Activated T-helper 9 cell treated with anti-CD3 and anti-CD28 coated beads, Interleukin-2, amount 50 U/mL, for 16 hours (primary cell): ENCODE data around the gene IQGAP1.

Experiments used
- DNase-seq: peaks from one replicate; pipeline ENCODE4 v3.0.0-alpha.2; 2020; ENCODE audit warnings: low read depth

The IQGAP1 gene

DNA sequence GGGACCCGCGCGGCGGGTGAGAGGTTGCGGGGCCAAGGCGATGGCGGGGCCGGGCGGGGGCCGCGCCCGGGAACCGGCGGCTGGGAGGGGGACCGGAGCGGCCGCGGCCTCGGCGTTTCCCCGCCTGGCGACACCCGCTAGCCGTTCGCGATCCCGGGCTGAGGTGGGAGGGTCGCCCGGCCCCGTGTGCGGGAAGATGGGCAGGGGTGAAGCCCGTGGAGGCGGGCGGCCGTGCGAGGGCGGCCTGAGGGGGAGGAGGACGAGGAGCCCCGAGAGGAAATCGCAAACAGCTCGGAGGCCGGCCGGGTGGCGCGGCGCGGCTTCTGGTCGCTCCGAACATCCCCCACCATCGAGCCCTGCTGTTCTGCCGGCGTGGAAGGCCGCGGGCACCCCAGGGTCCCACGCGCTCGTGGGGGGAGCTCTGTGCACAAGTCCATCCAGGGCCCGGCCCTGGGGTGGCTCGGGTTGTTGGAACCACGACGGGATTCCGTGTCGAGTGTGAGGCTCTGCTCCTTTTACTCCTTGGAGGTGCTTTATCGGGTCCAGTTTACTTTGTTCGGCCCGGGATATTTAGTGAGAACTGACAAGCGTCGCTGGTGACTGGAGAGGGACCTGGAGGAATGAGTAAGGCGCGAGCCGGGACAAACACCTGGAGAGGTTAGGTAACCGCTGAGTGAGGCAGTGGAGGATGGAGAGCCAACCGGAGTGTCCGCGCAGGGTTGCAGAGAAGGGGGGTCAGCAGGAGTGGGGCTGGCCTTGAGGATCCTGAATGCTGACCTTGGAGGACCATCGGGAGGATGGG is 142.4 kb downstream of the IQGAP1 start:
- DNase-seq, result peak; percentile 35

DNA sequence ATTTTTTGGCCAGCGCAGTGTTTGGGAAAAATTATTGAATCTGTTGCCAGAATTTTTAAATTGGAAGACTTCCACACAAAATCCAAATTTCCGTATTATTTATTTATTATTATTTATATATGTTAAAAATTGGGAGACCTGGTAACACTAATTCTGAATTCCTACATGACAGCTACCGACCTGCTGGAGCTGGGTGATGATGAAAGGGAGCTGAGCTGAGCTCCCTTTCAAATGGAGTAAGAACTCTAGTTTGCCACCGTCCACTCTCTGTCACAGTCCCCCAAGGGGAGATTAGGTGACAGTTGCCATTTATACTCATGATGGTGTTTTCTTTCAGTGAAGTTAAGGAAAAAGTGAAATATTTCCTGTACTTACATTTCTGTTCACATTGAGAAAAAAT is 143.1 kb downstream of the IQGAP1 start:
- DNase-seq, result no peak

DNA sequence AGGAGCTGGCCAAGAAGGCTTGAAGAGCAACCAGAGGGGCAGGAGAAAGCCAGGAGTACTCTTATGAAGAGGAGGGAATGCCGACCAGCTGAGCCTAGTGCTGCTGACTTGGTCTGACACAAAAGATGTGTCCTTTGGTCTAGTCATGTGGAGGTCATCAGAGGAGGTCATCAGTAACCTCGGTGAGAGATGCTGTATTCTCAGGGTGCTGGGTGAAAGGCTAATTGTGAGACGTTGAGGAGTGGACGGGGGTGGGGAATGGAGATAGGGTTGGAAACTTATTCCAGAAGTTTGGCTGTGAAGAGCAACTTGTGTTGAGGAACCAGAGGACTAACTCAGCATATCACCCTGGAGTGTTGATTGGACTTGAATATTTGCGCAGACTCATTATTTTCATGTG is 147.2 kb downstream of the IQGAP1 start:
- no peak for DNase-seq

DNA sequence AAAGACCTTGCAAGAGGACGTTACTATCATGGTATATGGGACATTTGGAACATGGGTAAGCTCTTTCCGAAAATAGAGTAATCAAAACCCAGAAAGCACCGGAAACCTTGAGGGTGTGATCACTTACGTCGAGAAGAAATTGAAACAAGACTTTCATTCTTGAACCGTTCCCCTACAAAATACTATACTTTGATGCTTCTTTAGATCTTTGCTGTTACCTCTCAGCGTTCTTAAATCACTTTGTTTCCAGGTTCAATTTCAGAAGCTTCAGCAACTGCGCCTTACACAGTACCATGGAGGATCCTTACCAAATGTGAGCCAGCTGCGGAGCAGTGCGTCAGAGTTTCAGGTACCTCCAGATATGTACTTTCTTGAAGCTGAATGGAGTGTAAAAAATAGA is 151.7 kb downstream of the IQGAP1 start:
- DNase-seq, result no peak

DNA sequence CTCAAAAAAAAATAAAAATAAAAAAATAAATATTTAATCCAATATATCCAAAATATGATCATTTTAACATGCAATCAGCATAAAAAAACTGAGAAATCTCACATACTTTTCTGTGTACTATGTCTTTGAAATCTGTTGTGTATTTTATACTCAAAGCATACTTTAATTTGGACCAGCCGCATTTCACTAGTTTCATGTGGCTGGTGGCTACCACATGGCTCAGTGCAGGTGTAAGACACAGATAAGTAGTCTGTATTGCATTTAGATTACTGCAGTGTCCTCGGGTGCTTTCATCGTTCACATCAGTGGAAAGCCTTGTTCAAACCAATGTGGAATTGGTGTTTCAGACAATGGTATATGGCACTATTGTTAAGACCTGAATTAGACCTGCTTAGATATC is 152.7 kb downstream of the IQGAP1 start:
- no peak for DNase-seq

DNA sequence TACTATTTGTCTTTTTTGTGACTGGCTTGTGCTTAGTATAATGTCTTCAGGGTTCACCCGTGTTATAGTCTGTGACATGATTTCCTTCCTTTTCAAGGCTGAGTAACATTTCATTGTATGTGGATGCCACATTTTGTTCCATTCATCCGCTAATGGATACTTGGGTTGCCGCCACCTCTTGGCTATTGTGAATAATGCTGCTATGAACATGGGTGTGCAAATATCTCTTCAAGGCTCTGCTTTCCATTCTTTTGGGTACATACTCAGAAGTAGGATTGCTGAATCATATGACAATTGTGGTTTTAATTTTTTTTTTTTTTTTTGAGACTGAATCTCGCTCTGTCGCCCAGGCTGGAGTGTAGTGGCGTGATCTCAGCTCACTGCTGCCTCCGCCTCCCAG is 157.1 kb downstream of the IQGAP1 start:
- no peak for DNase-seq

DNA sequence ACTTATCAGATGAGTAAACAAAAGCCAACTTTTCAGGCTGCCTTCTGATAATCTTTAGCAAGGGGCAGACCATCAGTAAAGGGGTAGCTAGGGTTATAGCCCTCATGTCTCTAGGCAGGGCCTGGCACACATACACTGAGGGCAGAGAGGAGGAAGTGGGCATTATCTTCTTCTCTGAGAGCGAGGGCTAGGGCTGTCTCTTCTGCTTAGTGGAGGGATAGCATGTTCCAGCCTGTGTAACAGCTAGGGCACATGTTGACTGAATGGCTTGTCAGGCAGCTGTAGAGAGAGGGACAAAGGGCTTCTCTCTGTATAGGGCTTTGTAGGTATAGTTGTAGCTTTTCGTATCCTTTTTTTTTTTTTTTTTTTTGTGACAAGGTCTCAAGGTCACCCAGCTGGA is 159.5 kb downstream of the IQGAP1 start:
- DNase-seq, result no peak

DNA sequence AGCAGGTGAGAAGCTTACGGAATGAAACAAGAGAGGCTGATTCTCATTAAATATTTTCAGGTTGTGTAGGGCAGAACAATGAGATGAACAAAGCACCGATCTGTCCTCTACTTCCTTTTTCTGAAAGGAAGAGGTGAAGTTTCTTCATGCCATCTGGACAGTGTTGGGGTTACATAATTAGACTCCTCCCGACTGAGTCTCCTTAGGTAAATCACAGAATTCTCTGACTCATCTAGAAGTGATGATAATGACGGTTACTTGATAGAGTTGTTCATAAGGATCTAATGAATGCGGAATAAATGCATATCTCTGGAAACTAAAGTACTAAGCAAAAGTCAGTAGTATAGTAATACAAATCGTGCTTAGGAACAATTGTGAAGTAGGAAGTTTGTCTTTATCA is 162.9 kb downstream of the IQGAP1 start:
- no peak for DNase-seq
